Osteoblast (primary cell): Measurements from ENCODE around the gene UBE2H. TPM values are rescaled to one million over a fixed set of nuclear protein-coding genes. Genes with fewer than 3 reads are reported as not detected.

Experiments used
- DNase-seq: peaks from one replicate; pipeline ENCODE4 v3.0.0; 2011; ENCODE audit warnings: low spot score, mixed read lengths; ENCODE audit not compliant: insufficient read length; ENCODE audit errors: missing footprints
- H2AFZ ChIP-seq: 2 replicates; pipeline ENCODE4 v1.6.0; 2011; ENCODE audit warnings: mild to moderate bottlenecking, low read length
- H3K27ac ChIP-seq: 2 replicates; pipeline ENCODE4 v1.5.1; 2011; ENCODE audit warnings: mild to moderate bottlenecking, low read depth, low read length, moderate library complexity
- H3K27me3 ChIP-seq: 2 replicates; pipeline ENCODE4 v1.6.0; 2012; ENCODE audit warnings: mild to moderate bottlenecking, control low read depth, inconsistent platforms, low read length, moderate library complexity; ENCODE audit not compliant: insufficient read depth
- H3K36me3 ChIP-seq: 2 replicates; pipeline ENCODE4 v1.5.1; 2011; ENCODE audit warnings: mild to moderate bottlenecking, low read length, control low read depth, moderate library complexity; ENCODE audit not compliant: insufficient read depth
- H3K4me1 ChIP-seq: 2 replicates; pipeline ENCODE4 v1.5.1; 2011; ENCODE audit warnings: mild to moderate bottlenecking, low read length, control low read depth, moderate library complexity; ENCODE audit not compliant: insufficient read depth
- H3K4me2 ChIP-seq: 2 replicates; pipeline ENCODE4 v1.6.0; 2011; ENCODE audit warnings: mild to moderate bottlenecking, low read length; ENCODE audit not compliant: insufficient read depth
- H3K4me3 ChIP-seq: fragments of 200-600 bp; sonication (generic); 3 replicates; pipeline ENCODE4 v1.5.1; 2012; ENCODE audit warnings: mild to moderate bottlenecking, low read length, inconsistent platforms; ENCODE audit not compliant: insufficient read depth
- H3K79me2 ChIP-seq: 2 replicates; pipeline ENCODE4 v1.6.0; 2012; ENCODE audit warnings: mild to moderate bottlenecking, low read length, control low read depth, inconsistent platforms; ENCODE audit not compliant: insufficient read depth
- H3K9me3 ChIP-seq: 2 replicates; pipeline ENCODE4 v1.5.1; 2011; ENCODE audit warnings: low read depth, low read length, control low read depth
- H4K20me1 ChIP-seq: 2 replicates; pipeline ENCODE4 v1.6.0; 2012; ENCODE audit warnings: mild to moderate bottlenecking, low read length, control low read depth; ENCODE audit not compliant: insufficient read depth
- total RNA-seq: library from RNA; depleted of rRNA; stranded (reverse); fragments of >200 nt; gene quantifications from 2 replicates; pipeline ENCODE4 v1.2.3, GENCODE V29; 2012
- TF ChIP-seq, protein P1 (sequence below): IDR thresholded peaks from 2 replicates; pipeline ENCODE4 v1.5.1; 2011; ENCODE audit warnings: mild to moderate bottlenecking, low read depth, low read length, moderate library complexity; ENCODE audit errors: extremely low read depth

UBE2H gene
- total RNA-seq, 1 donor: 61.2 TPM

DNA sequence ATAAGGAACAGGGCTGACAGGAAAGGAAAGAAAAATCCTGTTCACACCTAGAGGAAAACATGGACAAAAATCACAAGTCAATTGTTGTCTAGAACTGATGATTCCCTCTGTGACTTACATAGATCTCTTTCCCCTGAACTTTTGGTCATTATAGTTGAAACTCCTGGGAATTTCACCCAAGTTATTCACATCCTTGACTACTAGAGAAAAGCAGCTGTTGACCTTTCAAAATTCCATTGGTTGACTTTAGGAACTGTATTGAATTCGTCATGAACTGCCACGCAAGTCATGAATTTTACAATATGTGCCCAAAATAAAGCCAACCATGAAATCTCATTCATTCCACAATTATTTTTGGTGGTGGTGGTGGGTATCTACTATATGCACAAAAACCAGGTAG is 104.3 kb downstream of the UBE2H start:
- H3K4me1 ChIP-seq: peaks cover 47% of the 10 kb centered on the region
- TF ChIP-seq, protein P1, sequence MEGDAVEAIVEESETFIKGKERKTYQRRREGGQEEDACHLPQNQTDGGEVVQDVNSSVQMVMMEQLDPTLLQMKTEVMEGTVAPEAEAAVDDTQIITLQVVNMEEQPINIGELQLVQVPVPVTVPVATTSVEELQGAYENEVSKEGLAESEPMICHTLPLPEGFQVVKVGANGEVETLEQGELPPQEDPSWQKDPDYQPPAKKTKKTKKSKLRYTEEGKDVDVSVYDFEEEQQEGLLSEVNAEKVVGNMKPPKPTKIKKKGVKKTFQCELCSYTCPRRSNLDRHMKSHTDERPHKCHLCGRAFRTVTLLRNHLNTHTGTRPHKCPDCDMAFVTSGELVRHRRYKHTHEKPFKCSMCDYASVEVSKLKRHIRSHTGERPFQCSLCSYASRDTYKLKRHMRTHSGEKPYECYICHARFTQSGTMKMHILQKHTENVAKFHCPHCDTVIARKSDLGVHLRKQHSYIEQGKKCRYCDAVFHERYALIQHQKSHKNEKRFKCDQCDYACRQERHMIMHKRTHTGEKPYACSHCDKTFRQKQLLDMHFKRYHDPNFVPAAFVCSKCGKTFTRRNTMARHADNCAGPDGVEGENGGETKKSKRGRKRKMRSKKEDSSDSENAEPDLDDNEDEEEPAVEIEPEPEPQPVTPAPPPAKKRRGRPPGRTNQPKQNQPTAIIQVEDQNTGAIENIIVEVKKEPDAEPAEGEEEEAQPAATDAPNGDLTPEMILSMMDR: no peak
- peaks cover 15% of the 10 kb centered on the region for H4K20me1 ChIP-seq
- H3K27me3 ChIP-seq: no peaks in the 10 kb centered on the region
- no peaks in the 10 kb centered on the region for H3K9me3 ChIP-seq
- no peak overlapping the region for H2AFZ ChIP-seq
- H3K4me2 ChIP-seq: peak overlapping the region; percentile 6
- no peak overlapping the region for H3K4me3 ChIP-seq
- peaks cover 52% of the 10 kb centered on the region for H3K79me2 ChIP-seq
- no peak for DNase-seq
- H3K36me3 ChIP-seq: peaks cover 3% of the 10 kb centered on the region
- H3K27ac ChIP-seq: peak overlapping the region; percentile 87

- peaks cover 48% of the 10 kb centered on the region for H3K4me1 ChIP-seq
- peak overlapping the region; percentile 87 for H3K27ac ChIP-seq
- no peaks in the 10 kb centered on the region for H3K36me3 ChIP-seq
- peaks cover 12% of the 10 kb centered on the region for H4K20me1 ChIP-seq
- no peaks in the 10 kb centered on the region for H3K9me3 ChIP-seq
- no peak overlapping the region for H3K4me3 ChIP-seq
- H2AFZ ChIP-seq: no peak overlapping the region
- H3K79me2 ChIP-seq: peaks cover 47% of the 10 kb centered on the region
- DNase-seq: peak; percentile 72
- TF ChIP-seq, protein P1: no peak
- H3K4me2 ChIP-seq: peak overlapping the region; percentile 68
- no peaks in the 10 kb centered on the region for H3K27me3 ChIP-seq
Measured at GRCh38 chr7:129845972-129846327, 106.8 kb downstream of the UBE2H start.

DNA sequence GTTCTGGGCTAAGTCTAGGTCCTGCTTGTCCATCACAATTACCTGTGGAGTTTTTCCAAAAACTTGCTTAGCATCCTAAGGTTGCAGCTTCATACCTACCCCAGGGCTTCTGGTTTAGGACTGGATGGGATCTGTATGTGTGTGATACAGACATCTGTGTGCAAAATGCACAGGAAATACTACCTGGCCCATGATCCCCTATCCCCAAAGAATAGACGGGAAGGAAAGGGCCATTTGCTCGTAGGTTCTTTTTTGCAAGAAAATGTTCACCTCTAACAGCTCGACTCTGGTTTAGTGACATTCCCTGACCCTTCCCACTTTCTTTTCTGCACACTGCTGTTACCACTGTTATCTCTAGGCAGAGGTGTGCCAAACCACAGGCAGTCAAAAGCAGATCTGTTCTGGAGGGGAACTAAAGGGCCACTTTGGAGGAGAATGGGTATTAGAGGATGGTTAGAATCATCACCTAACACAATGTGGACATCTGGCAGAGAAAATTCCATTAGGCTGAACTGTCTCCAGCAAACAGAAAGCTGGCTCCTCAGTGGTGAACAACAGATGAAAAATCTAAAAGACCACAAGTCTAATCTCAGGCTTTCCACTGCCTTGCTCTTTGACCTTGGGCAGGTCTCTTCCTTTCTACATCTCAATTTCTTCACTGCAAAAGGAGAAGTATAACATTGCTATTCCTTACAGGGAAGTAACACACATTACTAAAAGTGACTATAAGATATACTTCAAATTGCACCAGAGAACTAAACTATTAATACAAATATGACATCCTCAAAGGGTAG is 107.4 kb downstream of the UBE2H start:
- peaks cover 44% of the 10 kb centered on the region for H3K79me2 ChIP-seq
- no peak overlapping the region for H2AFZ ChIP-seq

More for the DNA sequence above, 107.4 kb downstream of the UBE2H start:
- DNase-seq: no peak
- Histone ChIP-seq H3K9me3 (no peaks in the 10 kb centered on the region), H3K4me1 (peaks cover 53% of the 10 kb centered on the region), H3K27me3 (no peaks in the 10 kb centered on the region), H3K27ac (peak overlapping the region; percentile 87), H3K4me3 (peak overlapping the region; percentile 23), H4K20me1 (peaks cover 14% of the 10 kb centered on the region), H3K36me3 (no peaks in the 10 kb centered on the region), H3K4me2 (peak overlapping the region; percentile 68)
- TF ChIP-seq, protein P1: no peak
